HUES6 (cell line): ENCODE results near the gene ATRIP.
"Not testable (repeated sequence)": the region's sequence is repeated elsewhere in the genome, so short reads cannot be mapped to it uniquely, and the experiment has no call there.

ENCODE experiments used
- H3K27ac ChIP-seq: 2 replicates; pipeline ENCODE4 v1.7.0; 2013; ENCODE audit warnings: low read depth, mild to moderate bottlenecking, low read length, inconsistent platforms
- H3K27me3 ChIP-seq: 2 replicates; pipeline ENCODE4 v1.6.1; 2013; ENCODE audit warnings: low read length; ENCODE audit not compliant: control insufficient read depth, insufficient read depth
- H3K36me3 ChIP-seq: 2 replicates; pipeline ENCODE4 v1.6.1; 2013; ENCODE audit warnings: low read length; ENCODE audit not compliant: control insufficient read depth, insufficient read depth
- H3K4me1 ChIP-seq: 2 replicates; pipeline ENCODE4 v1.6.1; 2013; ENCODE audit warnings: low read length; ENCODE audit not compliant: control insufficient read depth, insufficient read depth
- H3K4me3 ChIP-seq: 2 replicates; pipeline ENCODE4 v1.5.1; 2013; ENCODE audit warnings: low read depth, low read length
- H3K9ac ChIP-seq: one replicate; pipeline ENCODE4 v1.6.1; 2013; ENCODE audit warnings: mild to moderate bottlenecking, low read length
- H3K9me3 ChIP-seq: 2 replicates; pipeline ENCODE4 v1.6.1; 2013; ENCODE audit warnings: low read depth, low read length; ENCODE audit not compliant: control insufficient read depth, insufficient read depth

Gene ATRIP

GRCh38 chr3:48445277-48445882, 1.2 kb upstream of the ATRIP start:
- H3K9ac ChIP-seq: peak overlapping the region; percentile 96

GRCh38 chr3:48446043-48446424, 503 bp upstream of the ATRIP start:
- H3K27ac ChIP-seq: peak overlapping the region; percentile 70; the same call in 1 of the 2 replicates

More at GRCh38 chr3:48445277-48445882, 1.2 kb upstream of the ATRIP start:
- H3K27ac ChIP-seq: no peak overlapping the region
- no peaks in the 10 kb centered on the region for H3K27me3 ChIP-seq
- peak overlapping the region; percentile 100 for H3K4me3 ChIP-seq
- H3K36me3 ChIP-seq: peaks cover 40% of the 10 kb centered on the region
- peaks cover 17% of the 10 kb centered on the region; the same call in 1 of the 2 replicates for H3K4me1 ChIP-seq
- no peaks in the 10 kb centered on the region for H3K9me3 ChIP-seq

GRCh38 chr3:48451270-48451669, 4.7 kb downstream of the ATRIP start:
- no peak overlapping the region for H3K4me3 ChIP-seq
- peaks cover 59% of the 10 kb centered on the region for H3K36me3 ChIP-seq
- H3K9ac ChIP-seq: no peak overlapping the region
- no peaks in the 10 kb centered on the region for H3K9me3 ChIP-seq
- H3K4me1 ChIP-seq: peaks cover 11% of the 10 kb centered on the region; the same call in 1 of the 2 replicates
- no peaks in the 10 kb centered on the region for H3K27me3 ChIP-seq
- no peak overlapping the region for H3K27ac ChIP-seq

More at GRCh38 chr3:48446043-48446424, 503 bp upstream of the ATRIP start:
- H3K27me3 ChIP-seq: no peaks in the 10 kb centered on the region
- peaks cover 43% of the 10 kb centered on the region for H3K36me3 ChIP-seq
- peak overlapping the region; percentile 100 for H3K4me3 ChIP-seq
- no peaks in the 10 kb centered on the region for H3K9me3 ChIP-seq
- H3K9ac ChIP-seq: peak overlapping the region; percentile 96
- H3K4me1 ChIP-seq: peaks cover 17% of the 10 kb centered on the region; the same call in 1 of the 2 replicates

GRCh38 chr3:48456456-48456855, 9.9 kb downstream of the ATRIP start:
- H3K27ac ChIP-seq: no peak overlapping the region
- H3K36me3 ChIP-seq: peaks cover 88% of the 10 kb centered on the region
- H3K9ac ChIP-seq: no peak overlapping the region
- H3K4me3 ChIP-seq: no peak overlapping the region
- H3K9me3 ChIP-seq: no peaks in the 10 kb centered on the region
- H3K4me1 ChIP-seq: no peaks in the 10 kb centered on the region
- no peaks in the 10 kb centered on the region for H3K27me3 ChIP-seq

GRCh38 chr3:48459331-48459730, 12.8 kb downstream of the ATRIP start:
- no peaks in the 10 kb centered on the region for H3K9me3 ChIP-seq
- no peaks in the 10 kb centered on the region for H3K27me3 ChIP-seq
- H3K36me3 ChIP-seq: peaks cover 64% of the 10 kb centered on the region
- H3K4me1 ChIP-seq: no peaks in the 10 kb centered on the region
- no peak overlapping the region for H3K9ac ChIP-seq
- no peak overlapping the region for H3K27ac ChIP-seq
- H3K4me3 ChIP-seq: no peak overlapping the region

GRCh38 chr3:48459773-48460516, 13.4 kb downstream of the ATRIP start:
- no peak overlapping the region for H3K27ac ChIP-seq
- H3K36me3 ChIP-seq: peaks cover 63% of the 10 kb centered on the region
- no peak overlapping the region for H3K9ac ChIP-seq

GRCh38 chr3:48460517-48460902, 14.0 kb downstream of the ATRIP start:
- peaks cover 58% of the 10 kb centered on the region for H3K36me3 ChIP-seq
- H3K9me3 ChIP-seq: no peaks in the 10 kb centered on the region
- peaks cover 4% of the 10 kb centered on the region for H3K4me1 ChIP-seq
- no peak overlapping the region for H3K4me3 ChIP-seq
- no peak overlapping the region for H3K27ac ChIP-seq
- H3K27me3 ChIP-seq: no peaks in the 10 kb centered on the region
- H3K9ac ChIP-seq: no peak overlapping the region

More at GRCh38 chr3:48459773-48460516, 13.4 kb downstream of the ATRIP start:
- no peaks in the 10 kb centered on the region for H3K9me3 ChIP-seq
- no peaks in the 10 kb centered on the region for H3K27me3 ChIP-seq
- no peak overlapping the region for H3K4me3 ChIP-seq
- H3K4me1 ChIP-seq: no peaks in the 10 kb centered on the region

GRCh38 chr3:48461767-48462166, 15.2 kb downstream of the ATRIP start:
- H3K4me3 ChIP-seq, H3K9ac ChIP-seq, H3K27me3 ChIP-seq, H3K9me3 ChIP-seq, H3K27ac ChIP-seq: not testable (repeated sequence)
- Histone ChIP-seq H3K36me3 (peaks cover 50% of the 10 kb centered on the region), H3K4me1 (peaks cover 17% of the 10 kb centered on the region)

GRCh38 chr3:48463703-48464102, 17.2 kb downstream of the ATRIP start:
- H3K4me1 ChIP-seq: peaks cover 23% of the 10 kb centered on the region
- peaks cover 59% of the 10 kb centered on the region for H3K36me3 ChIP-seq
- H3K4me3 ChIP-seq: no peak overlapping the region
- no peaks in the 10 kb centered on the region for H3K27me3 ChIP-seq
- no peak overlapping the region for H3K9ac ChIP-seq
- H3K9me3 ChIP-seq: no peaks in the 10 kb centered on the region
- no peak overlapping the region for H3K27ac ChIP-seq

GRCh38 chr3:48464713-48465221, 18.2 kb downstream of the ATRIP start:
- H3K27ac ChIP-seq: no peak overlapping the region
- peaks cover 59% of the 10 kb centered on the region for H3K36me3 ChIP-seq
- H3K4me1 ChIP-seq: peaks cover 23% of the 10 kb centered on the region
- no peak overlapping the region for H3K4me3 ChIP-seq
- no peaks in the 10 kb centered on the region for H3K27me3 ChIP-seq
- H3K9me3 ChIP-seq: no peaks in the 10 kb centered on the region
- H3K9ac ChIP-seq: no peak overlapping the region

- Histone ChIP-seq H3K27ac (no peak overlapping the region), H3K27me3 (no peaks in the 10 kb centered on the region), H3K4me3 (no peak overlapping the region), H3K9ac (peak overlapping the region; percentile 45), H3K9me3 (no peaks in the 10 kb centered on the region), H3K36me3 (peaks cover 58% of the 10 kb centered on the region), H3K4me1 (peaks cover 26% of the 10 kb centered on the region)
Observed at GRCh38 chr3:48465237-48465530, 18.6 kb downstream of the ATRIP start.
